Trophoblast cell (in vitro differentiated cells and primary cell): ENCODE results near the gene MDM4.

Experiments used
- DNase-seq, 2 donors: peaks; one replicate each; pipeline ENCODE4 v3.0.0-alpha.2; 2016
- H2AFZ ChIP-seq: 2 replicates; pipeline ENCODE4 v1.6.1; 2013; ENCODE audit warnings: low read length, moderate library complexity, mild to moderate bottlenecking; ENCODE audit not compliant: insufficient read depth, poor library complexity
- H2AK5ac ChIP-seq: 2 replicates; pipeline ENCODE4 v1.6.1; 2013; ENCODE audit warnings: mild to moderate bottlenecking, low read length
- H2BK120ac ChIP-seq: 2 replicates; pipeline ENCODE4 v1.6.1; 2013; ENCODE audit warnings: low read length, mild to moderate bottlenecking, moderate library complexity; ENCODE audit not compliant: insufficient read depth, poor library complexity
- H2BK12ac ChIP-seq: 2 replicates; pipeline ENCODE4 v1.6.1; 2013; ENCODE audit warnings: mild to moderate bottlenecking, low read length, moderate library complexity
- H2BK5ac ChIP-seq: 2 replicates; pipeline ENCODE4 v1.6.1; 2013; ENCODE audit warnings: low read length, low read depth, moderate library complexity, mild to moderate bottlenecking; ENCODE audit not compliant: poor library complexity
- H3K14ac ChIP-seq: 2 replicates; pipeline ENCODE4 v1.6.1; 2013; ENCODE audit warnings: mild to moderate bottlenecking, low read length
- H3K18ac ChIP-seq: 2 replicates; pipeline ENCODE4 v1.6.1; 2013; ENCODE audit warnings: mild to moderate bottlenecking, low read length
- H3K23ac ChIP-seq: 2 replicates; pipeline ENCODE4 v1.6.1; 2013; ENCODE audit warnings: low read length
- H3K27ac ChIP-seq: 2 replicates; pipeline ENCODE4 v1.5.1; 2013; ENCODE audit warnings: low read depth, mild to moderate bottlenecking, inconsistent platforms, low read length, moderate library complexity
- H3K27me3 ChIP-seq: 2 replicates; pipeline ENCODE4 v1.6.1; 2013; ENCODE audit warnings: inconsistent platforms, mild to moderate bottlenecking, low read length, moderate library complexity; ENCODE audit not compliant: insufficient read depth
- H3K36me3 ChIP-seq, 2 experiments: 1 replicate in 1 of 2; 2 replicates in 1 of 2; pipeline ENCODE4 v1.6.1; 2013; ENCODE audit warnings: low read length in 2 of 2, mild to moderate bottlenecking in 2 of 2, moderate library complexity in 1 of 2; ENCODE audit not compliant: insufficient read depth in 2 of 2, control insufficient read depth in 1 of 2
- H3K4ac ChIP-seq: 2 replicates; pipeline ENCODE4 v1.6.1; 2013; ENCODE audit warnings: low read depth, mild to moderate bottlenecking, low read length, moderate library complexity
- H3K4me1 ChIP-seq, 2 experiments: 1 replicate in 1 of 2; 2 replicates in 1 of 2; pipeline ENCODE4 v1.6.1; 2013; ENCODE audit warnings: low read length in 2 of 2, mild to moderate bottlenecking in 2 of 2, moderate library complexity in 1 of 2; ENCODE audit not compliant: insufficient read depth in 2 of 2, control insufficient read depth in 1 of 2
- H3K4me2 ChIP-seq: 2 replicates; pipeline ENCODE4 v1.6.1; 2013; ENCODE audit warnings: inconsistent platforms, mild to moderate bottlenecking, low read length, moderate library complexity
- H3K4me3 ChIP-seq: 2 replicates; pipeline ENCODE4 v1.5.1; 2013; ENCODE audit warnings: mild to moderate bottlenecking, low read depth, low read length, inconsistent platforms
- H3K79me1 ChIP-seq: one replicate; pipeline ENCODE4 v1.6.1; 2013; ENCODE audit warnings: low read length
- H3K79me2 ChIP-seq: 2 replicates; pipeline ENCODE4 v1.6.1; 2013; ENCODE audit warnings: low read length, mild to moderate bottlenecking; ENCODE audit not compliant: control insufficient read depth, insufficient read depth, poor library complexity
- H3K9ac ChIP-seq: 2 replicates; pipeline ENCODE4 v1.6.1; 2013; ENCODE audit warnings: mild to moderate bottlenecking, low read length
- H3K9me3 ChIP-seq: 2 replicates; pipeline ENCODE4 v1.6.1; 2013; ENCODE audit warnings: low read depth, mild to moderate bottlenecking, control low read depth, inconsistent platforms, low read length; ENCODE audit not compliant: insufficient read depth
- H4K12ac ChIP-seq: 2 replicates; pipeline ENCODE4 v1.6.1; 2013; ENCODE audit warnings: low read depth, mild to moderate bottlenecking, low read length, moderate library complexity
- H4K8ac ChIP-seq: 2 replicates; pipeline ENCODE4 v1.6.1; 2013; ENCODE audit warnings: low read depth, mild to moderate bottlenecking, low read length, moderate library complexity
- H4K91ac ChIP-seq: one replicate; pipeline ENCODE4 v1.6.1; 2013; ENCODE audit warnings: low read depth, mild to moderate bottlenecking, low read length, moderate library complexity
- WGBS: extraction: QIAGEN DNeasy Blood & Tissue Kit; methylation state at CpG from one replicate; pipeline ENCODE4 v1.1.7; 2013; ENCODE audit warnings: missing lambda C conversion rate; ENCODE audit not compliant: insufficient read length, insufficient coverage; ENCODE audit errors: extremely low coverage; 5-methylcytosine and 5-hydroxymethylcytosine counted together

The MDM4 gene

GRCh38 chr1:204478172-204478899 is 37.9 kb upstream of the MDM4 start:
- no peak overlapping the region for H2BK12ac ChIP-seq
- no peaks in the 10 kb centered on the region for H3K79me1 ChIP-seq
- no peak overlapping the region for H2AFZ ChIP-seq
- no peaks in the 10 kb centered on the region for H3K27me3 ChIP-seq
- peaks cover 11 to 19% of the 10 kb centered on the region in 2 experiments for H3K4me1 ChIP-seq
- DNase-seq, result no peak
- no peak overlapping the region for H4K91ac ChIP-seq
- no peak overlapping the region for H2BK120ac ChIP-seq
- no peak overlapping the region for H3K23ac ChIP-seq
- H3K9ac ChIP-seq, result no peak overlapping the region
- H3K4me2 ChIP-seq, result no peak overlapping the region
- H4K12ac ChIP-seq, result no peak overlapping the region
- H3K4me3 ChIP-seq, result no peak overlapping the region
- no CpG with 5 or more reads among the region's 7 CpGs for WGBS
- H2AK5ac ChIP-seq, result no peak overlapping the region
- no peak overlapping the region for H4K8ac ChIP-seq
- no peak overlapping the region for H3K14ac ChIP-seq
- H3K9me3 ChIP-seq, result peaks cover 2% of the 10 kb centered on the region
- no peaks in the 10 kb centered on the region for H3K79me2 ChIP-seq
- no peak overlapping the region for H3K27ac ChIP-seq
- H3K36me3 ChIP-seq, result no peaks in the 10 kb centered on the region
- H3K4ac ChIP-seq, result no peak overlapping the region
- no peak overlapping the region for H3K18ac ChIP-seq
- H2BK5ac ChIP-seq, result no peak overlapping the region

DNA sequence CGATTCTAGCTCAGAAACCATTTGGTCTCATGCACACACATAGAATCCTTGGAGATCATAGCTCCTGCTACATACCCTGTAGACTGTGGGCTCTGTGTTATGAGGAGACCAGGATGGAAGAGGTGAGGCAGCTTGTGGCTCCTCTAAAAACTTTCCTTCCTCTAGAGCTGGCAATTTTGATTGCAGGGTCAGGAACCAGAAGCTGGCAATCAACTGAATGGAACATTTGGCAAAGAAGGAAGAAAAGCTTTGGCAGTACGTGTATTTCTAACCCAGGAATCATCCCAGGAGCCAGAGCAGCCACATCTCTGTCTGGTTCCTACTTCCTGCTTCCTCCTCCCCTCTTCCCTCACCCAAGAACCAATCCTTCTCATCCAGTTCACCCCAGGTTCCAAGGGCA is 37.3 kb upstream of the MDM4 start:
- no peaks in the 10 kb centered on the region for H3K79me2 ChIP-seq
- no peak overlapping the region for H4K8ac ChIP-seq
- peaks cover 2% of the 10 kb centered on the region for H3K9me3 ChIP-seq
- peaks cover 11 to 19% of the 10 kb centered on the region in 2 experiments for H3K4me1 ChIP-seq
- no peak overlapping the region for H3K9ac ChIP-seq
- H4K91ac ChIP-seq, result no peak overlapping the region
- no peak overlapping the region for H3K23ac ChIP-seq
- H3K79me1 ChIP-seq, result no peaks in the 10 kb centered on the region
- no peak for DNase-seq
- no peak overlapping the region for H3K4ac ChIP-seq
- H3K4me2 ChIP-seq, result no peak overlapping the region
- no peak overlapping the region for H3K18ac ChIP-seq
- no peak overlapping the region for H2AK5ac ChIP-seq
- H3K4me3 ChIP-seq, result no peak overlapping the region
- no peaks in the 10 kb centered on the region for H3K36me3 ChIP-seq
- H3K27me3 ChIP-seq, result no peaks in the 10 kb centered on the region
- H4K12ac ChIP-seq, result no peak overlapping the region
- no peak overlapping the region for H3K27ac ChIP-seq
- no CpG with 5 or more reads among the region's 2 CpGs for WGBS
- no peak overlapping the region for H2BK120ac ChIP-seq
- no peak overlapping the region for H2BK12ac ChIP-seq
- no peak overlapping the region for H2AFZ ChIP-seq
- H2BK5ac ChIP-seq, result no peak overlapping the region
- H3K14ac ChIP-seq, result no peak overlapping the region

DNA sequence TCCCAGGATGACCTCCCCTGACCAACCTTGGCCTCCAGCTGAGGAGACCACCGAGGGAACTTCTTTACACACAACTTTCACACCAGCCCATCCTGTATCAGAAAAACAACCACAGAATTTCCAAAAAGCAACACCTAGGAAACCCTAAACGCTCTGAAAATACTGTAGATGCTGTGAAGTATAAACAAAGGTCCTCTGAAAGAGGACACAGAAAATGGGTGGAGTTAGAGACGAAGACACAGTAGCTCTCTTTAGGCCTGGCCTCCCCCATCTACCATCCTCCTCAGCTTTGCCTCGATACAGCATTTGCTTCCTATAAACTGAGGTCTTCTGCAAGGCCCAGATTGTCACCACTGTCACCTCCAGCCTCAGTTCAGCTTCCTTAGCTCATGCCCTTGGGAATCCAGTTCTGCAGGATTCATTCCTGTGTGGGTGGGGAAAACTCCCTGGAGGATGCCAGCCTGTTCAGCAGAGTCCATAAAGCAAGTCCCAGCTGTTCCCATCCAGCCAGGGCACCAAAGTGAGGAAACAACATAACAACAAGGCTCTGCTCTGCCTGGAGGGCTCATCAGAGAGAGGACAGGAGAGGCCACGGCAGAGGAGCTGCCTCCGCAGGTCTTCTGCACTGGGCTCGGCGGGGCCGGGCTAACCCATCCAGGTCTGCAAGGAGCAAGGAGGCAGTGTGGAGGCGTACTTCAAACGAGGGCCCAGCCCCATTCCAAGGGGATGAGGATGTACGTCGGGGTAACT is 36.6 kb upstream of the MDM4 start:
- Histone ChIP-seq H3K79me2 (no peaks in the 10 kb centered on the region), H2BK12ac (no peak overlapping the region), H3K4me3 (no peak overlapping the region), H3K27me3 (no peaks in the 10 kb centered on the region), H3K4ac (no peak overlapping the region), H3K27ac (no peak overlapping the region), H3K18ac (no peak overlapping the region), H3K23ac (no peak overlapping the region), H3K79me1 (no peaks in the 10 kb centered on the region), H3K36me3 (no peaks in the 10 kb centered on the region), H2BK5ac (no peak overlapping the region), H2BK120ac (no peak overlapping the region), H3K4me2 (no peak overlapping the region), H3K9ac (no peak overlapping the region), H4K91ac (no peak overlapping the region), H2AFZ (no peak overlapping the region), H3K4me1 (peaks cover 11 to 19% of the 10 kb centered on the region in 2 experiments), H4K12ac (no peak overlapping the region), H3K14ac (no peak overlapping the region), H4K8ac (no peak overlapping the region), H3K9me3 (peaks cover 2% of the 10 kb centered on the region), H2AK5ac (no peak overlapping the region)
- no CpG with 5 or more reads among the region's 13 CpGs for WGBS
- peak; percentile 75 to 89 for DNase-seq

DNA sequence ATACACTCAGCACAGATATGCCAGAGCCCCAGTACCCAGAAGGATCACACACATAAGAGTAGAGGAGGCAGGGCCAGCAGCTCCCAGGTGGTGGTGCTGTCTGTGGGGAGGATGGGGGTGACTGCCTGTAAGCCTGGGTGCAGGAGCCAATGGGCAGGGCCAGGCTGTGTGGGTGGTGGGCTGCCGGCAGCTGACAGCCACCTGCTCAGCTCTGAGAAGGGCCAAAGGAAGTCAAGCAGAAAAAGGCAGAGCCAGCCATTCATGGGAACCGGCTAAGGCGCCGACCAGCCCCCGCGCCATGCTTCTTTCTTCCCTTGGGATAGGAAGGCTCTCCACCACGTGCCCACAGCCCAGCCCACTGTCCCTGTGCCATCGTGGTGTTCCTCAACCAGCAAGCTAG is 35.7 kb upstream of the MDM4 start:
- Histone ChIP-seq H3K4me1 (peaks cover 11 to 19% of the 10 kb centered on the region in 2 experiments), H4K91ac (no peak overlapping the region), H2AFZ (no peak overlapping the region), H4K12ac (no peak overlapping the region), H3K23ac (no peak overlapping the region), H3K4me3 (no peak overlapping the region), H3K9me3 (peaks cover 2% of the 10 kb centered on the region), H3K18ac (no peak overlapping the region), H3K36me3 (no peaks in the 10 kb centered on the region), H2BK12ac (no peak overlapping the region), H3K9ac (no peak overlapping the region), H3K14ac (no peak overlapping the region), H3K27ac (no peak overlapping the region), H2AK5ac (no peak overlapping the region), H3K4me2 (no peak overlapping the region), H3K4ac (no peak overlapping the region), H2BK5ac (no peak overlapping the region), H2BK120ac (no peak overlapping the region), H4K8ac (no peak overlapping the region), H3K27me3 (no peaks in the 10 kb centered on the region), H3K79me1 (no peaks in the 10 kb centered on the region), H3K79me2 (no peaks in the 10 kb centered on the region)
- no CpG with 5 or more reads among the region's 8 CpGs for WGBS
- DNase-seq, result no peak
